GM08714 (cell line): Measurements from ENCODE around the gene TRIB2.

Experiments used
- H3K4me3 ChIP-seq: fragments of 200-500 bp; sonication (Bioruptor generic); 2 replicates; pipeline ENCODE4 v1.5.1; 2014; ENCODE audit warnings: mild to moderate bottlenecking, low read length, inconsistent platforms
- ZNF274 ChIP-seq: IDR thresholded peaks from 2 replicates; pipeline ENCODE4 v1.6.1; 2012; ENCODE audit warnings: mild to moderate bottlenecking, low read depth, low read length

TRIB2 gene

GRCh38 chr2:12787891-12788801, 71.4 kb downstream of the TRIB2 start:
- H3K4me3 ChIP-seq, result no peak overlapping the region
- no peak for TF ChIP-seq ZNF274

GRCh38 chr2:12791906-12792305, 75.2 kb downstream of the TRIB2 start:
- H3K4me3 ChIP-seq, result no peak overlapping the region
- TF ChIP-seq ZNF274, result no peak
